ENCODE results near the gene UST.
A peak's percentile ranks its signal among the peaks of the same experiment; 100 is the strongest.

The UST gene

DNA sequence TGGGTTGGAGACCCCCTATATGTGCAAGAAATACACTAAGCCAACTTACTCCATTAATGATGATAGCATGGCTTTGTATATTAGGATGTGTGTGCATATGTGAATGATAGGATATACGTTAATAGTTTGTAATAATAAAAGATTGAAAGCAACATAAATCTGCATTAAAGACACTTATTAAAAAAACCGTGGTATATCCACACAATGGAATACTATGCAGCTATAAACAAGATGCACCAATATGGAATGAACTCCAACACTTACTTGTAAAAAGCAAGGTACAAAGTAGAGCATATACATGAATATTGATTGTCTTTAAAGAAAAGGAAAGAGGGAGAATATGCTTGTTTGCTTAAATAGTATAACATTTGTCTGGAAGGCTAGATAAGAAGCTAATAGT is 68.0 kb downstream of the UST start:
- H2BK15ac ChIP-seq (ENCODE audit: low read length): no peak overlapping the region
- no peaks in the 10 kb centered on the region for H3K36me3 ChIP-seq (replicated peaks in 1 of 2; ENCODE audit: control insufficient read depth in 2 of 2, insufficient read depth in 2 of 2, low read length in 2 of 2)
- H2AFZ ChIP-seq (ENCODE audit: low read length): no peak overlapping the region
- no peak overlapping the region for H2BK120ac ChIP-seq (ENCODE audit: low read depth, low read length)
- H3K9ac ChIP-seq (ENCODE audit: low read depth, low read length, poor library complexity): no peak overlapping the region
- no peak overlapping the region for H4K91ac ChIP-seq (ENCODE audit: low read depth, low read length, poor library complexity)
- no peak overlapping the region for H2BK12ac ChIP-seq (ENCODE audit: low read length)
- no peak overlapping the region for H3K4me3 ChIP-seq (ENCODE audit: low read length in 2 of 2)
- peaks cover 10 to 11% of the 10 kb centered on the region in 2 donors for H3K4me1 ChIP-seq (ENCODE audit: control insufficient read depth in 2 of 2, insufficient read depth in 1 of 2, low read depth in 1 of 2, low read length in 2 of 2)
- no peak overlapping the region for H3K4me2 ChIP-seq (ENCODE audit: insufficient read depth, low read length, poor library complexity, severe bottlenecking)
- no peak overlapping the region for H2BK5ac ChIP-seq (ENCODE audit: low read length)
- no peak overlapping the region for H3K14ac ChIP-seq (ENCODE audit: low read length)
- peaks cover 2% of the 10 kb centered on the region for H3K79me1 ChIP-seq (ENCODE audit: low read depth, low read length)
- H3K4ac ChIP-seq (ENCODE audit: low read length): no peak overlapping the region
- H3K27me3 ChIP-seq (ENCODE audit: control insufficient read depth in 3 of 3, insufficient read depth in 3 of 3, low read depth in 1 of 3, low read length in 3 of 3): no peaks in the 10 kb centered on the region
- no peak overlapping the region for H3K18ac ChIP-seq (ENCODE audit: low read length)
- peaks cover 5 to 15% of the 10 kb centered on the region in 2 donors for H3K9me3 ChIP-seq (replicated peaks in 1 of 2; ENCODE audit: control insufficient read depth in 2 of 2, insufficient read depth in 1 of 2, low read depth in 1 of 2, low read length in 2 of 2)
- no peak overlapping the region for H3K23ac ChIP-seq (ENCODE audit: low read depth, low read length, poor library complexity)
- 100% methylated on average over 1 of the region's 2 CpGs; no CpG with 5 or more reads in 1 of the 2 donors for WGBS, 2 donors (ENCODE audit: extremely low coverage in 2 of 2, insufficient read length in 2 of 2, insufficient replicate concordance in 1 of 2)
- DNase-seq (ENCODE audit: low spot score): no peak
- no peak overlapping the region for H3K27ac ChIP-seq (replicated peaks; ENCODE audit: low read length)
- H2AK5ac ChIP-seq (ENCODE audit: low read depth, low read length): no peak overlapping the region
- no peak overlapping the region for H4K8ac ChIP-seq (ENCODE audit: low read depth, low read length)

DNA sequence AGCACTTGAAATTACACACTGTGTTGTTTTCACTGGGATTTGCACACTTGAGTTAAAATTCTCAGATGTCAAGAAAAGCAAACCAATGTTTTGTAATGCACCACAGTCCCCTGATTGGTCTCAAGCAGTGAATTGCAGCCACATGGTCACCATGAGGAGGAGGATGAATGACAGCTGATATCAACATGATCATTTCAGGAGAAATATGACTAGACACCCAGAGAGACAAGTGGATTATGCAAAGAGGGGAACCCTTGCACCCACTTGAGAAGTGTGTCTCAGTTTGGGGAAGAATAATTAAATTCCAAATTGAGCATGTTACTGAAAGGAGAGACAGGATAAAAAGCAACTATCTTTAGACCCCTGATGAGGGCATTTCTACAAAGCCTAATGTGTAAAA is 69.3 kb downstream of the UST start:
- Histone ChIP-seq H3K4ac (ENCODE audit: low read length) (no peak overlapping the region), H3K4me2 (ENCODE audit: insufficient read depth, low read length, poor library complexity, severe bottlenecking) (no peak overlapping the region), H3K79me1 (ENCODE audit: low read depth, low read length) (peaks cover 2% of the 10 kb centered on the region), H2BK15ac (ENCODE audit: low read length) (no peak overlapping the region), H3K4me3 (ENCODE audit: low read length in 2 of 2) (no peak overlapping the region), H2BK120ac (ENCODE audit: low read depth, low read length) (no peak overlapping the region), H3K14ac (ENCODE audit: low read length) (no peak overlapping the region), H3K36me3 (replicated peaks in 1 of 2; ENCODE audit: control insufficient read depth in 2 of 2, insufficient read depth in 2 of 2, low read length in 2 of 2) (no peaks in the 10 kb centered on the region), H3K4me1 (ENCODE audit: control insufficient read depth in 2 of 2, insufficient read depth in 1 of 2, low read depth in 1 of 2, low read length in 2 of 2) (peaks cover 10 to 12% of the 10 kb centered on the region in 2 donors), H4K91ac (ENCODE audit: low read depth, low read length, poor library complexity) (no peak overlapping the region), H3K18ac (ENCODE audit: low read length) (no peak overlapping the region), H3K23ac (ENCODE audit: low read depth, low read length, poor library complexity) (no peak overlapping the region), H3K27me3 (ENCODE audit: control insufficient read depth in 3 of 3, insufficient read depth in 3 of 3, low read depth in 1 of 3, low read length in 3 of 3) (no peaks in the 10 kb centered on the region), H2AK5ac (ENCODE audit: low read depth, low read length) (no peak overlapping the region), H2BK12ac (ENCODE audit: low read length) (no peak overlapping the region), H3K9me3 (replicated peaks in 1 of 2; ENCODE audit: control insufficient read depth in 2 of 2, insufficient read depth in 1 of 2, low read depth in 1 of 2, low read length in 2 of 2) (peaks cover 3 to 15% of the 10 kb centered on the region in 2 donors), H4K8ac (ENCODE audit: low read depth, low read length) (no peak overlapping the region), H2AFZ (ENCODE audit: low read length) (no peak overlapping the region), H3K27ac (replicated peaks; ENCODE audit: low read length) (no peak overlapping the region), H2BK5ac (ENCODE audit: low read length) (no peak overlapping the region), H3K9ac (ENCODE audit: low read depth, low read length, poor library complexity) (no peak overlapping the region)
- no peak for DNase-seq (ENCODE audit: low spot score)

DNA sequence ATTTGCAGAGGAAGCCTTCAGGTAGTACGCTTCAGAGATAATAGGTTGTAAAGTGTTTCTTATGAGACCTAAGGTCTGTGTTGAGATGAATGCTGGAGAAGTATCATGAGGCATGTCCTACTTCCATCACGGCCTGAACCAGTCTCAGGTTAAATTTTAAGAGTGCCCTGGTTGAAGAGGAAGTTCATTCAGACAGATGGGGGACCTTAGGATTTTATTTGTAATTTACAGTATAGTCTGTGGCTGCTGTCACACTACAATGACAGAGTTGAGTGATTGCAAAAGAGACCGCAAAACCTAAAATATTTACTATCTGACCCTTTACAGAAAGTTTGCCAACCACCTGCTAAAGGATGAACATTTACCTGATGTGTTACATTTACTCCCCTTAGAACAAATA is 70.9 kb downstream of the UST start:
- Histone ChIP-seq H2AFZ (ENCODE audit: low read length) (no peak overlapping the region), H3K79me1 (ENCODE audit: low read depth, low read length) (peaks cover 2% of the 10 kb centered on the region), H2BK15ac (ENCODE audit: low read length) (no peak overlapping the region), H3K4me2 (ENCODE audit: insufficient read depth, low read length, poor library complexity, severe bottlenecking) (no peak overlapping the region), H3K27ac (replicated peaks; ENCODE audit: low read length) (no peak overlapping the region), H3K36me3 (replicated peaks in 1 of 2; ENCODE audit: control insufficient read depth in 2 of 2, insufficient read depth in 2 of 2, low read length in 2 of 2) (no peaks in the 10 kb centered on the region), H3K4ac (ENCODE audit: low read length) (no peak overlapping the region), H2BK12ac (ENCODE audit: low read length) (no peak overlapping the region), H4K8ac (ENCODE audit: low read depth, low read length) (no peak overlapping the region), H2BK120ac (ENCODE audit: low read depth, low read length) (no peak overlapping the region), H4K91ac (ENCODE audit: low read depth, low read length, poor library complexity) (no peak overlapping the region), H3K18ac (ENCODE audit: low read length) (no peak overlapping the region), H3K4me3 (ENCODE audit: low read length in 2 of 2) (no peak overlapping the region), H2BK5ac (ENCODE audit: low read length) (no peak overlapping the region), H3K27me3 (ENCODE audit: control insufficient read depth in 3 of 3, insufficient read depth in 3 of 3, low read depth in 1 of 3, low read length in 3 of 3) (no peaks in the 10 kb centered on the region), H3K23ac (ENCODE audit: low read depth, low read length, poor library complexity) (no peak overlapping the region), H3K14ac (ENCODE audit: low read length) (no peak overlapping the region), H3K9me3 (replicated peaks in 1 of 2; ENCODE audit: control insufficient read depth in 2 of 2, insufficient read depth in 1 of 2, low read depth in 1 of 2, low read length in 2 of 2) (peaks cover 2 to 15% of the 10 kb centered on the region in 2 donors), H3K9ac (ENCODE audit: low read depth, low read length, poor library complexity) (no peak overlapping the region), H2AK5ac (ENCODE audit: low read depth, low read length) (no peak overlapping the region), H3K4me1 (ENCODE audit: control insufficient read depth in 2 of 2, insufficient read depth in 1 of 2, low read depth in 1 of 2, low read length in 2 of 2) (peaks cover 10 to 12% of the 10 kb centered on the region in 2 donors)
- no CpG with 5 or more reads among the region's 3 CpGs for WGBS, 2 donors (ENCODE audit: extremely low coverage in 2 of 2, insufficient read length in 2 of 2, insufficient replicate concordance in 1 of 2)
- DNase-seq (ENCODE audit: low spot score): no peak

DNA sequence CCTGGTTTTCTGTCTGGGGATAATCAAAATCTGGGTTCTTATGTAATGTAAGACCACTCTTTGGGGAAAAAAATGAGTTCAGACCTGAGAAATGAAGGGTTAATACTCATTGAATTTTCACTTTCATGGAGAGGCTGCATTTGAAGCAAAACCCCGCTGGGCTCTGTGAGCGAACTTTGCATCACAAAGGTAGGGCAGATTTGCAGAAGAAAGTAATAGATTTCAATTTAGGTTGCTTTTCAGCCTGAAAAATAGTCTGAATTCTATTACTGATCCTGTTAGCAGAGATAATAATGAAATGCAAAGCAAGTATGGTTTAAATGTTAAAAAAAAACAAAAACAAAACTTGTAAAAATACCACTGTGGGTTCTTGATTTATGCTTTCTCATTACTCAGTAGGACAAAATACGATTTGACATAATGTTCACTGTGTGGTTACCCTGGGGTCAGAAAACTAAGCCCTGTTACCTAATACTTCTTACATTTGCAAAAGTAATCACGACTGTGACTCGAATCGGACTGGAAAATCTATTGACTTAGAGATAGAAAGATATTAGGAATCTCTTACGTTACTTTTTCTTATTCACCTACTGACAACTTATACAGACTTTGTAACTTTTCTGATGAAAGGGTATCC is 72.2 kb downstream of the UST start:
- H3K27ac ChIP-seq (replicated peaks; ENCODE audit: low read length): no peak overlapping the region
- H3K36me3 ChIP-seq (replicated peaks in 1 of 2; ENCODE audit: control insufficient read depth in 2 of 2, insufficient read depth in 2 of 2, low read length in 2 of 2): no peaks in the 10 kb centered on the region
- H2AK5ac ChIP-seq (ENCODE audit: low read depth, low read length): no peak overlapping the region
- no peak overlapping the region for H4K8ac ChIP-seq (ENCODE audit: low read depth, low read length)
- no peak overlapping the region for H2BK15ac ChIP-seq (ENCODE audit: low read length)
- DNase-seq (ENCODE audit: low spot score): peak; percentile 6
- no peak overlapping the region for H4K91ac ChIP-seq (ENCODE audit: low read depth, low read length, poor library complexity)
- H3K4ac ChIP-seq (ENCODE audit: low read length): no peak overlapping the region
- H2BK12ac ChIP-seq (ENCODE audit: low read length): no peak overlapping the region
- H3K4me2 ChIP-seq (ENCODE audit: insufficient read depth, low read length, poor library complexity, severe bottlenecking): no peak overlapping the region
- H2BK120ac ChIP-seq (ENCODE audit: low read depth, low read length): no peak overlapping the region
- no peak overlapping the region for H2BK5ac ChIP-seq (ENCODE audit: low read length)
- H3K27me3 ChIP-seq (ENCODE audit: control insufficient read depth in 3 of 3, insufficient read depth in 3 of 3, low read depth in 1 of 3, low read length in 3 of 3): no peaks in the 10 kb centered on the region
- no peak overlapping the region for H3K14ac ChIP-seq (ENCODE audit: low read length)
- no CpG with 5 or more reads among the region's 7 CpGs for WGBS, 2 donors (ENCODE audit: extremely low coverage in 2 of 2, insufficient read length in 2 of 2, insufficient replicate concordance in 1 of 2)
- peaks cover 2 to 13% of the 10 kb centered on the region in 2 donors for H3K9me3 ChIP-seq (replicated peaks in 1 of 2; ENCODE audit: control insufficient read depth in 2 of 2, insufficient read depth in 1 of 2, low read depth in 1 of 2, low read length in 2 of 2)
- H3K18ac ChIP-seq (ENCODE audit: low read length): no peak overlapping the region
- peak overlapping the region; percentile 0 for H2AFZ ChIP-seq (ENCODE audit: low read length)
- H3K23ac ChIP-seq (ENCODE audit: low read depth, low read length, poor library complexity): no peak overlapping the region
- peaks cover 1% of the 10 kb centered on the region for H3K79me1 ChIP-seq (ENCODE audit: low read depth, low read length)
- peaks cover 10 to 12% of the 10 kb centered on the region in 2 donors for H3K4me1 ChIP-seq (ENCODE audit: control insufficient read depth in 2 of 2, insufficient read depth in 1 of 2, low read depth in 1 of 2, low read length in 2 of 2)
- no peak overlapping the region for H3K9ac ChIP-seq (ENCODE audit: low read depth, low read length, poor library complexity)
- H3K4me3 ChIP-seq (ENCODE audit: low read length in 2 of 2): no peak overlapping the region
